DMS53 treated with DMSO at 0.1 percent for 48 hours (cell line): ENCODE data around the gene CASQ2.

Source experiments
- DNase-seq: peaks from one replicate; lab custom pipeline; 2025; ENCODE audit not compliant: unreplicated experiment; lab: John Stamatoyannopoulos, UW

CASQ2 gene

GRCh38 chr1:115732316-115732715 is 36.2 kb downstream of the CASQ2 start:
- DNase-seq: no peak

GRCh38 chr1:115729756-115730155 is 38.8 kb downstream of the CASQ2 start:
- DNase-seq: no peak

- DNase-seq: no peak
Measured at GRCh38 chr1:115728341-115728740, 40.2 kb downstream of the CASQ2 start.

GRCh38 chr1:115727706-115728249 is 40.7 kb downstream of the CASQ2 start:
- DNase-seq: no peak

GRCh38 chr1:115726570-115726969 is 41.9 kb downstream of the CASQ2 start:
- no peak for DNase-seq

- no peak for DNase-seq
Measured at GRCh38 chr1:115726161-115726560, 42.4 kb downstream of the CASQ2 start.

GRCh38 chr1:115725600-115725999 is 42.9 kb downstream of the CASQ2 start:
- no peak for DNase-seq

- DNase-seq: no peak
Measured at GRCh38 chr1:115723756-115724155, 44.8 kb downstream of the CASQ2 start.

GRCh38 chr1:115722221-115722620 is 46.3 kb downstream of the CASQ2 start:
- no peak for DNase-seq

- no peak for DNase-seq
Measured at GRCh38 chr1:115719285-115719684, 49.2 kb downstream of the CASQ2 start.

GRCh38 chr1:115718011-115718754 is 50.3 kb downstream of the CASQ2 start:
- DNase-seq: no peak

- DNase-seq: no peak
Measured at GRCh38 chr1:115717541-115717940, 51.0 kb downstream of the CASQ2 start.

GRCh38 chr1:115714572-115715141 is 53.9 kb downstream of the CASQ2 start:
- no peak for DNase-seq

- no peak for DNase-seq
Measured at GRCh38 chr1:115713906-115714305, 54.6 kb downstream of the CASQ2 start.

GRCh38 chr1:115712911-115713609 is 55.5 kb downstream of the CASQ2 start:
- DNase-seq: no peak

GRCh38 chr1:115710859-115711624 is 57.5 kb downstream of the CASQ2 start:
- no peak for DNase-seq

GRCh38 chr1:115706587-115707425 is 61.7 kb downstream of the CASQ2 start:
- DNase-seq: no peak

- no peak for DNase-seq
Measured at GRCh38 chr1:115705963-115706362, 62.6 kb downstream of the CASQ2 start.

GRCh38 chr1:115705085-115705951 is 63.2 kb downstream of the CASQ2 start:
- no peak for DNase-seq
